ENCODE data around the gene CAMKMT. TPM values are rescaled to one million over a fixed set of nuclear protein-coding genes. Genes with fewer than 3 reads are reported as not detected.

Gene CAMKMT
- total and polyA plus RNA-seq, 2 experiments from 2014 or later: 26.5 to 29.5 TPM

- TF ChIP-seq ZNF462 (CRISPR knock-in tag; IDR thresholded peaks at IDR 0.05): no peak
- no peak for TF ChIP-seq POLR2AphosphoS5 (IDR thresholded peaks at IDR 0.05; ENCODE audit: low read depth)
- TF ChIP-seq ZNF331 (CRISPR knock-in tag; IDR thresholded peaks at IDR 0.05; ENCODE audit: low read depth): no peak
- TF ChIP-seq REST (IDR thresholded peaks at IDR 0.05; ENCODE audit: unreplicated experiment): no peak
- TF ChIP-seq JUNB (IDR thresholded peaks at IDR 0.05; ENCODE audit: unreplicated experiment): no peak
Measured at GRCh38 chr2:44743473-44743872, 381.7 kb downstream of the CAMKMT start (continued).

Data from GM23338 (cell line).